Central memory CD4-positive, alpha-beta T cell (primary cell): ENCODE measurements around the gene DALRD3.
A peak's percentile ranks its signal among the peaks of the same experiment; 100 is the strongest.
"Not testable (repeated sequence)": the region's sequence is repeated elsewhere in the genome, so short reads cannot be mapped to it uniquely, and the experiment has no call there.

Experiments used
- DNase-seq: peaks from one replicate; pipeline ENCODE4 v3.0.0; 2022

The DALRD3 gene

GRCh38 chr3:49021213-49021812 lies 2.9 kb upstream of the DALRD3 start:
- DNase-seq, result peak; percentile 98

GRCh38 chr3:49020330-49021212 lies 2.2 kb upstream of the DALRD3 start:
- DNase-seq, result no peak

GRCh38 chr3:49019941-49020329 lies 1.6 kb upstream of the DALRD3 start:
- DNase-seq, result no peak

- no peak for DNase-seq
Observed at GRCh38 chr3:49018707-49019006, 277 bp upstream of the DALRD3 start.

- DNase-seq, result no peak
Observed at GRCh38 chr3:49017229-49017970, 980 bp downstream of the DALRD3 start.

- DNase-seq, result no peak
Observed at GRCh38 chr3:49016414-49017228, 1.8 kb downstream of the DALRD3 start.

- DNase-seq, result no peak
Observed at GRCh38 chr3:49015765-49016164, 2.6 kb downstream of the DALRD3 start.

- no peak for DNase-seq
Observed at GRCh38 chr3:49015072-49015471, 3.3 kb downstream of the DALRD3 start.

- DNase-seq, result peak; percentile 40
Observed at GRCh38 chr3:49013738-49014660, 4.4 kb downstream of the DALRD3 start.

GRCh38 chr3:49013113-49013737 lies 5.2 kb downstream of the DALRD3 start:
- no peak for DNase-seq

GRCh38 chr3:49012441-49013017 lies 5.9 kb downstream of the DALRD3 start:
- DNase-seq, result no peak

GRCh38 chr3:49009396-49009795 lies 9.0 kb downstream of the DALRD3 start:
- no peak for DNase-seq

GRCh38 chr3:49008627-49009026 lies 9.8 kb downstream of the DALRD3 start:
- not testable (repeated sequence) for DNase-seq

- DNase-seq, result peak; percentile 81
Observed at GRCh38 chr3:49007771-49008528, 10.4 kb downstream of the DALRD3 start.

- DNase-seq, result peak; percentile 97
Observed at GRCh38 chr3:49007068-49007770, 11.2 kb downstream of the DALRD3 start, which contains the start of gene WDR6. TSS of gene WDR6 (plus strand) at chr3:49007391. CDS start at chr3:49007432, 41 bp downstream.

- DNase-seq, result no peak
Observed at GRCh38 chr3:49006408-49007067, 11.8 kb downstream of the DALRD3 start.

- DNase-seq, result no peak
Observed at GRCh38 chr3:49005998-49006397, 12.4 kb downstream of the DALRD3 start.

- DNase-seq, result no peak
Observed at GRCh38 chr3:49005303-49005680, 13.1 kb downstream of the DALRD3 start.
